ENCODE measurements around the gene CXCR3. TPM values are rescaled to one million over a fixed set of nuclear protein-coding genes. Genes with fewer than 3 reads are reported as not detected.
"Not testable (repeated sequence)": the region's sequence is repeated elsewhere in the genome, so short reads cannot be mapped to it uniquely, and the experiment has no call there.

Gene CXCR3
- total RNA-seq, 2 donors from 2014 or later: 0.20 TPM; not detected in 1

DNA sequence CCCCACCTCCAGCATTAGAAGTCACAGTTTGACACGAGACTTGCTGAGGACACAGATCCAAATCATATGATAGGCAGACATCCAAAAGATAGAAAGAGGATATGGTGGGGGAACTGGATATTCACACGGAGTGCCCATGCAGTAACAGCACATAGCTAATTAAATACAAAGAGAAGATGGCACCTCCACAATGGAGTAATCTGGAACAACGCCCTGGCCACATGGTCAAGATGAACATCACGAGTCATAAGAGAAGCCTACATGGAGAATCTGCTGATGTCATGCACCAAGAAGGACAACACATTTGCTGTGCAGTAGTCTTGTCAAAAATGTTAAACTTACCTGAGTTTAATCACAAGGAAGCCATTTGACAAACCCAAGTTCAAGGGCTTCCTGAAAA, 39.0 kb upstream of the CXCR3 start:
- TF ChIP-seq, protein P1, sequence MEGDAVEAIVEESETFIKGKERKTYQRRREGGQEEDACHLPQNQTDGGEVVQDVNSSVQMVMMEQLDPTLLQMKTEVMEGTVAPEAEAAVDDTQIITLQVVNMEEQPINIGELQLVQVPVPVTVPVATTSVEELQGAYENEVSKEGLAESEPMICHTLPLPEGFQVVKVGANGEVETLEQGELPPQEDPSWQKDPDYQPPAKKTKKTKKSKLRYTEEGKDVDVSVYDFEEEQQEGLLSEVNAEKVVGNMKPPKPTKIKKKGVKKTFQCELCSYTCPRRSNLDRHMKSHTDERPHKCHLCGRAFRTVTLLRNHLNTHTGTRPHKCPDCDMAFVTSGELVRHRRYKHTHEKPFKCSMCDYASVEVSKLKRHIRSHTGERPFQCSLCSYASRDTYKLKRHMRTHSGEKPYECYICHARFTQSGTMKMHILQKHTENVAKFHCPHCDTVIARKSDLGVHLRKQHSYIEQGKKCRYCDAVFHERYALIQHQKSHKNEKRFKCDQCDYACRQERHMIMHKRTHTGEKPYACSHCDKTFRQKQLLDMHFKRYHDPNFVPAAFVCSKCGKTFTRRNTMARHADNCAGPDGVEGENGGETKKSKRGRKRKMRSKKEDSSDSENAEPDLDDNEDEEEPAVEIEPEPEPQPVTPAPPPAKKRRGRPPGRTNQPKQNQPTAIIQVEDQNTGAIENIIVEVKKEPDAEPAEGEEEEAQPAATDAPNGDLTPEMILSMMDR (IDR thresholded peaks at IDR 0.05): no peak
- no peak for DNase-seq (ENCODE audit: low spot score)
- Histone ChIP-seq H3K27ac (no peak overlapping the region), H3K36me3 (no peaks in the 10 kb centered on the region), H3K4me3 (no peak overlapping the region), H3K9me3 (no peaks in the 10 kb centered on the region), H3K4me1 (no peaks in the 10 kb centered on the region), H3K27me3 (no peaks in the 10 kb centered on the region)

DNA sequence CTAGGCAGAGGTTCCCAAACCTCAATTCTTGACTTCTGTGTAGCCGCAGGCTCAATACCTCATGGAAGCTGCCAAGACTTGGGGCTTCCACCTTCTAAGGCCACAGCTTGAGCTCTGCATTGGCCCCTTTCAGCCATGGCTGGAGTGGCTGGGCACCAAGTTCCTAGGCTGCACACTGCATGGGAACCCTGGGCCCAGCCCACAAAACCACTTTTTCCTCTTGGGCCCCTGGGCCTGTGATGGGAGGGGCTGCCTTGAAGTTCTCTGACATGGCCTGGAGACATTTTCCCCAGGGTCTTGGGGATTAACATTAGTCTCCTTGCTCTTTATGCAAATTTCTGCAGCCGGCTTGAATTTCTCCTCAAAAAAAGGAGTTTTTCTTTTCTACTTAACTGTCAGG, 35.0 kb upstream of the CXCR3 start:
- no peak overlapping the region for H3K4me3 ChIP-seq
- no peak for DNase-seq (ENCODE audit: low spot score)
- H3K36me3 ChIP-seq: no peaks in the 10 kb centered on the region
- TF ChIP-seq, protein P1 (IDR thresholded peaks at IDR 0.05): no peak
- H3K4me1 ChIP-seq: no peaks in the 10 kb centered on the region
- no peaks in the 10 kb centered on the region for H3K27me3 ChIP-seq
- no peak overlapping the region for H3K27ac ChIP-seq
- H3K9me3 ChIP-seq: no peaks in the 10 kb centered on the region

DNA sequence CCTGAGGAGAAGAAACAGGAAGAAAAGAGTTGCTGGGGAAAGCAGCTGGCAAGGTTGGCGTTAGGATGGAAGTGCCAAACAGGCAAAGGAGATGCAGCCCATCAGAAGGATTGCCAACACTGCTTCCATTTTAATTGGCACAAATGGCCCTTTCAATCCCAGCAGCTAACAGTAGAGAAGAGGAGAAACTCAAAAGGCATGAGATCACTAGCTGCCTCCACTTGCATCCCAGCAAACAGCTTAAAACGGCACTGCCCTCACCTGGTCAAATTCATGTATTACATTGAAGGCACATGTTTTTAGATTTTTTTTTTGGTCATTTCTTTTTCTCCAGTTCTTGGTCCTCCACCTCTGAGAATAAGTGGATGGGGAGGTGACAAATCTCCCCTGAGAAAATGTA, 34.1 kb upstream of the CXCR3 start:
- no peak overlapping the region for H3K4me3 ChIP-seq
- no peak overlapping the region for H3K27ac ChIP-seq
- H3K27me3 ChIP-seq: no peaks in the 10 kb centered on the region
- no peak for DNase-seq (ENCODE audit: low spot score)
- H3K9me3 ChIP-seq: no peaks in the 10 kb centered on the region
- TF ChIP-seq, protein P1 (IDR thresholded peaks at IDR 0.05): peak; percentile 23 to 68
- no peaks in the 10 kb centered on the region for H3K4me1 ChIP-seq
- H3K36me3 ChIP-seq: no peaks in the 10 kb centered on the region

DNA sequence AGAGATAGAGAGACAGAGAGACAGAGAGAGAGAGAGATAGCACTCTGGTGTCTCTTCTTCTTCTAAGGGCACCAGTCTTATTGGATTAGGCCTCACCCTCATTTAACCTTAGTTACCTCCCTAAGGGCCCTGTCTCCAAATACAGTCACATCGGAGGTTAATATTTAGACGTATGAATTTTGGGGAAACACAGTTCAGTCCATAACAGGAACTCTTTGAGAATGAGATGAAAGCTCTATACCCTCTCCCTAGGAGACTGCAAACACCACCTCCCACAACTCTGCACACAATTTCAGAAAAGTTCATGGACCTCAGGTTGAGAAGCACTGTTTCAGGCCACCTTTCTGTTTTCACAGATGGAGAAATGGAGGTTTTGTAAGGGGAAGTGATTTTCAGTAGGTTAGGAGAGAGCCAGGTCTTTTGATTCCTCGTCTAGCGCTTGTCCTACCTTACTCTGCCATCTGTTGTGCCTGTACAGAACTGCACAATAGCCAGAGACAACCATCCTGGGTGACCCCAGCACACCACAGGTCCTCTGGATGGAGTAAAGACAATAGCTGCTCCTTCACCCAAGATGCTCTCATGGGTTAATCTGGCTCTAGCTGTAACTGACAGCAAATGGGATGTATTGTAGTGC, 32.1 kb upstream of the CXCR3 start:
- H3K4me1 ChIP-seq: no peaks in the 10 kb centered on the region

DNA sequence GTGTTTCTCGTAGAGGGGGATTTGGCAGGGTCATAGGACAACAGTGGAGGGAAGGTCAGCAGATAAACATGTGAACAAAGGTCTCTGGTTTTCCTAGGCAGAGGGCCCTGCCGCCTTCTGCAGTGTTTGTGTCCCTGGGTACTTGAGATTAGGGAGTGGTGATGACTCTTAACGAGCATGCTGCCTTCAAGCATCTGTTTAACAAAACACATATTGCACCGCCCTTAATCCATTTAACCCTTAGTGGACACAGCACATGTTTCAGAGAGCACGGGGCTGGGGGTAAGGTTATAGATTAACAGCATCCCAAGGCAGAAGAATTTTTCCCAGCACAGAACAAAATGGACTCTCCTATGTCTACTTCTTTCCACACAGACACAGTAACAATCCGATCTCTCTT, 26.1 kb upstream of the CXCR3 start:
- H3K36me3 ChIP-seq; H3K27me3 ChIP-seq; H3K4me3 ChIP-seq; H3K27ac ChIP-seq; DNase-seq (ENCODE audit: low spot score); H3K4me1 ChIP-seq; H3K9me3 ChIP-seq: not testable (repeated sequence)

More for the DNA sequence above, 32.1 kb upstream of the CXCR3 start:
- TF ChIP-seq, protein P1 (IDR thresholded peaks at IDR 0.05): peak in 1 of 2 donors; percentile 32
- H3K27me3 ChIP-seq: no peaks in the 10 kb centered on the region
- H3K9me3 ChIP-seq: no peaks in the 10 kb centered on the region
- H3K4me3 ChIP-seq: no peak overlapping the region
- DNase-seq (ENCODE audit: low spot score): no peak
- H3K27ac ChIP-seq: no peak overlapping the region
- H3K36me3 ChIP-seq: no peaks in the 10 kb centered on the region

DNA sequence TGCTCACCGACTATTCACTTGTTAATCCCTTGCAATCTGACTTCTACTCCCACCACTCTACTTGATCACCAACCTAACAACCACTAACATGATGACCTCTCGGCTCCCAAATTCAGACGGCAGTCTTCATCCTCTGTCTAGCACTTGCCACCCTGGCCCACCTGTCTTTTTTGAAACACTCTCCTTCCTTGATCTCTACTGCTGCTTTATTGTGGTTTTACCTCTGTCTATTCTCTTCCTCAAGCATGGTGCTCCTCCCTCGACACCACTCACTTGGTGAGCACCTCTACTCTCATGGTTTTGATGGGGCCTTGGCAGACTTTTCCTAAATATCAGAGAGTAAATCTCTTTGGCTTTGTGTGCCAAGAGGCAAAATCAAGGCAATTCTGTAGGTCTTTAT, 21.7 kb upstream of the CXCR3 start:
- H3K4me3 ChIP-seq: no peak overlapping the region
- H3K27me3 ChIP-seq: no peaks in the 10 kb centered on the region
- no peak overlapping the region for H3K27ac ChIP-seq
- no peaks in the 10 kb centered on the region for H3K9me3 ChIP-seq
- no peaks in the 10 kb centered on the region for H3K4me1 ChIP-seq
- H3K36me3 ChIP-seq: no peaks in the 10 kb centered on the region
- no peak for DNase-seq (ENCODE audit: low spot score)
- TF ChIP-seq, protein P1 (IDR thresholded peaks at IDR 0.05): no peak

Measured in right atrium auricular region (tissue), 2 donors.